Measurements from ENCODE around the gene HECTD2. TPM values are rescaled to one million over a fixed set of nuclear protein-coding genes. Genes with fewer than 3 reads are reported as not detected.

HECTD2 gene
- total RNA-seq, 1 experiment from 2014 or later, result 9.4 TPM

DNA sequence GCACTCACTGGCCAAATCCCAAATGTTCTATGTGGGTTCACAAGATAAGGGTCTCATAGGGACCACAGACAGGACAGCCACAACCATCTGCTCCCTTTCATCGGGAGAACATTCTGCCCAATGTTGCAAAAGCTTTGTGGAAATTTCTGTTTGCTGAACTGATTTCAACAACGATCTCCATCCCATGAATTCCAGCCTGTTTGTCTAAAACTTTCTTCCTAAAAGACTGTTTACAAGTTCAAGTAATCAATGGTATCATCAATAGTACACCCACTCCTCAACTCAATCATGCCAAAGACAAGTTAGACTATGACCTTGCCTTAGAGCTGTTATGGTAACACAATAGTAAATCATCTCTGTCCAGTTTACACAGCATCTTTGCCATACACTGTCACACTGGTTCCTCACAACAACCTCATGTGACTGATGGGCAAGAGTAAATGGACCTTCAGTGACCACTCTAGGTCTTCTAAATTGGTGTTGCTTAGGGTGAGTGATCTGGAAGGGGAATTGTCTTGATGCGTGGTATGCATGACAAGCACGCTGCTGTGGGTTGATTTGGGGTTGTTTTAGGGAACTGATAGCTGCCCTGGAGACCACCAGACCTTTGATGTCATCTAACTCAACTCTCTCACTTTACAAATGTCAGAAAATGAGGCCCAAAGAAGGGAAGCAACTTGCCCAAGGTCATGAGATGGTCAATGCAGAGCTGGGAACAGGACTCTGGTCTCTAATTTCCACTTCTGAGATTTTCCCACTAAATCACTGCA, 127.7 kb downstream of the HECTD2 start:
- H3K4me3 Mint-ChIP-seq, result no peak overlapping the region
- TF ChIP-seq E2F1 (CRISPR knock-in tag; IDR thresholded peaks at IDR 0.05) (no peak), ZNF138 (CRISPR knock-in tag; conservative IDR thresholded peaks at IDR 0.05) (no peak), ZNF317 (CRISPR knock-in tag; IDR thresholded peaks at IDR 0.05; ENCODE audit: borderline replicate concordance, low read depth) (no peak), GTF2I (CRISPR knock-in tag; conservative IDR thresholded peaks at IDR 0.05) (no peak), ESRRA (CRISPR knock-in tag; IDR thresholded peaks at IDR 0.05; ENCODE audit: borderline replicate concordance) (no peak), JAZF1 (CRISPR knock-in tag; IDR thresholded peaks at IDR 0.05) (no peak), FOXJ3 (CRISPR knock-in tag; IDR thresholded peaks at IDR 0.05; ENCODE audit: borderline replicate concordance) (no peak), TP53 (CRISPR knock-in tag; IDR thresholded peaks at IDR 0.05) (no peak), SOX15 (CRISPR knock-in tag; IDR thresholded peaks at IDR 0.05) (no peak), ZNF416 (CRISPR knock-in tag; IDR thresholded peaks at IDR 0.05) (no peak), ELF4 (CRISPR knock-in tag; IDR thresholded peaks at IDR 0.05; ENCODE audit: low read depth) (no peak), ETV6 (CRISPR knock-in tag; IDR thresholded peaks at IDR 0.05) (no peak), PRRX2 (CRISPR knock-in tag; IDR thresholded peaks at IDR 0.05) (no peak)
- TF ChIP-seq, protein P1, sequence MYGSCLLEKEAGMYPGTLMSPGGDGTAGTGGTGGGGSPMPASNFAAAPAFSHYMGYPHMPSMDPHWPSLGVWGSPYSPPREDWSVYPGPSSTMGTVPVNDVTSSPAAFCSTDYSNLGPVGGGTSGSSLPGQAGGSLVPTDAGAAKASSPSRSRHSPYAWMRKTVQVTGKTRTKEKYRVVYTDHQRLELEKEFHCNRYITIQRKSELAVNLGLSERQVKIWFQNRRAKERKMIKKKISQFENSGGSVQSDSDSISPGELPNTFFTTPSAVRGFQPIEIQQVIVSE (CRISPR knock-in tag; IDR thresholded peaks at IDR 0.05; ENCODE audit: borderline replicate concordance), result no peak
- TF ChIP-seq, protein P2, sequence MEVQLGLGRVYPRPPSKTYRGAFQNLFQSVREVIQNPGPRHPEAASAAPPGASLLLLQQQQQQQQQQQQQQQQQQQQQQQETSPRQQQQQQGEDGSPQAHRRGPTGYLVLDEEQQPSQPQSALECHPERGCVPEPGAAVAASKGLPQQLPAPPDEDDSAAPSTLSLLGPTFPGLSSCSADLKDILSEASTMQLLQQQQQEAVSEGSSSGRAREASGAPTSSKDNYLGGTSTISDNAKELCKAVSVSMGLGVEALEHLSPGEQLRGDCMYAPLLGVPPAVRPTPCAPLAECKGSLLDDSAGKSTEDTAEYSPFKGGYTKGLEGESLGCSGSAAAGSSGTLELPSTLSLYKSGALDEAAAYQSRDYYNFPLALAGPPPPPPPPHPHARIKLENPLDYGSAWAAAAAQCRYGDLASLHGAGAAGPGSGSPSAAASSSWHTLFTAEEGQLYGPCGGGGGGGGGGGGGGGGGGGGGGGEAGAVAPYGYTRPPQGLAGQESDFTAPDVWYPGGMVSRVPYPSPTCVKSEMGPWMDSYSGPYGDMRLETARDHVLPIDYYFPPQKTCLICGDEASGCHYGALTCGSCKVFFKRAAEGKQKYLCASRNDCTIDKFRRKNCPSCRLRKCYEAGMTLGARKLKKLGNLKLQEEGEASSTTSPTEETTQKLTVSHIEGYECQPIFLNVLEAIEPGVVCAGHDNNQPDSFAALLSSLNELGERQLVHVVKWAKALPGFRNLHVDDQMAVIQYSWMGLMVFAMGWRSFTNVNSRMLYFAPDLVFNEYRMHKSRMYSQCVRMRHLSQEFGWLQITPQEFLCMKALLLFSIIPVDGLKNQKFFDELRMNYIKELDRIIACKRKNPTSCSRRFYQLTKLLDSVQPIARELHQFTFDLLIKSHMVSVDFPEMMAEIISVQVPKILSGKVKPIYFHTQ (CRISPR knock-in tag; IDR thresholded peaks at IDR 0.05), result no peak
- TF ChIP-seq, protein P3, sequence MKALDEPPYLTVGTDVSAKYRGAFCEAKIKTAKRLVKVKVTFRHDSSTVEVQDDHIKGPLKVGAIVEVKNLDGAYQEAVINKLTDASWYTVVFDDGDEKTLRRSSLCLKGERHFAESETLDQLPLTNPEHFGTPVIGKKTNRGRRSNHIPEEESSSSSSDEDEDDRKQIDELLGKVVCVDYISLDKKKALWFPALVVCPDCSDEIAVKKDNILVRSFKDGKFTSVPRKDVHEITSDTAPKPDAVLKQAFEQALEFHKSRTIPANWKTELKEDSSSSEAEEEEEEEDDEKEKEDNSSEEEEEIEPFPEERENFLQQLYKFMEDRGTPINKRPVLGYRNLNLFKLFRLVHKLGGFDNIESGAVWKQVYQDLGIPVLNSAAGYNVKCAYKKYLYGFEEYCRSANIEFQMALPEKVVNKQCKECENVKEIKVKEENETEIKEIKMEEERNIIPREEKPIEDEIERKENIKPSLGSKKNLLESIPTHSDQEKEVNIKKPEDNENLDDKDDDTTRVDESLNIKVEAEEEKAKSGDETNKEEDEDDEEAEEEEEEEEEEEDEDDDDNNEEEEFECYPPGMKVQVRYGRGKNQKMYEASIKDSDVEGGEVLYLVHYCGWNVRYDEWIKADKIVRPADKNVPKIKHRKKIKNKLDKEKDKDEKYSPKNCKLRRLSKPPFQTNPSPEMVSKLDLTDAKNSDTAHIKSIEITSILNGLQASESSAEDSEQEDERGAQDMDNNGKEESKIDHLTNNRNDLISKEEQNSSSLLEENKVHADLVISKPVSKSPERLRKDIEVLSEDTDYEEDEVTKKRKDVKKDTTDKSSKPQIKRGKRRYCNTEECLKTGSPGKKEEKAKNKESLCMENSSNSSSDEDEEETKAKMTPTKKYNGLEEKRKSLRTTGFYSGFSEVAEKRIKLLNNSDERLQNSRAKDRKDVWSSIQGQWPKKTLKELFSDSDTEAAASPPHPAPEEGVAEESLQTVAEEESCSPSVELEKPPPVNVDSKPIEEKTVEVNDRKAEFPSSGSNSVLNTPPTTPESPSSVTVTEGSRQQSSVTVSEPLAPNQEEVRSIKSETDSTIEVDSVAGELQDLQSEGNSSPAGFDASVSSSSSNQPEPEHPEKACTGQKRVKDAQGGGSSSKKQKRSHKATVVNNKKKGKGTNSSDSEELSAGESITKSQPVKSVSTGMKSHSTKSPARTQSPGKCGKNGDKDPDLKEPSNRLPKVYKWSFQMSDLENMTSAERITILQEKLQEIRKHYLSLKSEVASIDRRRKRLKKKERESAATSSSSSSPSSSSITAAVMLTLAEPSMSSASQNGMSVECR (CRISPR knock-in tag; IDR thresholded peaks at IDR 0.05; ENCODE audit: borderline replicate concordance), result no peak
- no peak overlapping the region for H3K27ac Mint-ChIP-seq
- H3K4me1 Mint-ChIP-seq, result no peaks in the 10 kb centered on the region
- H3K9me3 Mint-ChIP-seq, result peaks cover 23% of the 10 kb centered on the region
- CTCF ChIA-PET, result no interaction called here
- no peak for DNase-seq (ENCODE audit: low spot score)
- POLR2A ChIA-PET, result no interaction called here
- no peaks in the 10 kb centered on the region for H3K27me3 Mint-ChIP-seq (ENCODE audit: low read depth)
- H3K36me3 Mint-ChIP-seq, result peaks cover 10% of the 10 kb centered on the region
- no peak for ATAC-seq

GRCh38 chr10:91539930-91540329, 129.8 kb downstream of the HECTD2 start:
- DNase-seq (ENCODE audit: low spot score) (no peak), ATAC-seq (no peak)
- Mint-ChIP-seq H3K27ac (no peak overlapping the region), H3K27me3 (ENCODE audit: low read depth) (no peaks in the 10 kb centered on the region), H3K36me3 (peaks cover 10% of the 10 kb centered on the region), H3K9me3 (peaks cover 19% of the 10 kb centered on the region), H3K4me1 (no peaks in the 10 kb centered on the region), H3K4me3 (no peak overlapping the region)
- CTCF ChIA-PET, result interaction anchor here (2.5 kb wide), 1 partner anchor 12 kb away, joined by 7 read pairs; no protein-coding TSS in a partner anchor
- POLR2A ChIA-PET, result no interaction called here
- TF ChIP-seq FOXP1 (CRISPR knock-in tag; IDR thresholded peaks at IDR 0.05; ENCODE audit: borderline replicate concordance) (no peak), SOX15 (CRISPR knock-in tag; IDR thresholded peaks at IDR 0.05) (no peak), ZNF425 (CRISPR knock-in tag; conservative IDR thresholded peaks at IDR 0.05) (no peak), NFATC4 (CRISPR knock-in tag; IDR thresholded peaks at IDR 0.05) (no peak), FOXK1 (CRISPR knock-in tag; IDR thresholded peaks at IDR 0.05) (no peak), ZNF416 (CRISPR knock-in tag; IDR thresholded peaks at IDR 0.05) (no peak)
